WTC11 (cell line): ENCODE results near the gene MYO15A.

Source experiments
- GABPB1 ChIP-seq: sonication (generic); formaldehyde crosslinking; IDR thresholded peaks from 2 replicates; pipeline ENCODE4 v1.8.1; 2023; ENCODE audit warnings: mild to moderate bottlenecking, missing genetic modification reagents
- NR3C1 ChIP-seq: sonication (generic); formaldehyde crosslinking; conservative IDR thresholded peaks from 2 replicates; pipeline ENCODE4 v1.8.1; 2023; ENCODE audit warnings: low read depth, mild to moderate bottlenecking, missing genetic modification reagents
- SP1 ChIP-seq: sonication (generic); formaldehyde crosslinking; conservative IDR thresholded peaks from 2 replicates; pipeline ENCODE4 v1.8.1; 2022; ENCODE audit warnings: missing genetic modification reagents
- ZNF317 ChIP-seq: sonication (generic); formaldehyde crosslinking; IDR thresholded peaks from 2 replicates; pipeline ENCODE4 v1.8.1; 2023; ENCODE audit warnings: low read depth, mild to moderate bottlenecking, moderate library complexity, missing genetic modification reagents, borderline replicate concordance
- ZNF416 ChIP-seq: fragments of 250-450 bp; sonication (Bioruptor Pico); IDR thresholded peaks from 2 replicates; pipeline ENCODE4 v1.9.0; 2021; ENCODE audit warnings: mild to moderate bottlenecking, inconsistent platforms
- TF ChIP-seq, protein P1 (sequence below): fragments of 200-600 bp; IDR thresholded peaks from 2 replicates; pipeline ENCODE4 v1.8.0; 2022; ENCODE audit warnings: antibody characterized with exemption
- TF ChIP-seq, protein P2 (sequence below): sonication (generic); formaldehyde crosslinking; IDR thresholded peaks from 2 replicates; pipeline ENCODE4 v1.8.1; 2023; ENCODE audit warnings: mild to moderate bottlenecking, moderate library complexity, missing genetic modification reagents
- TF ChIP-seq, protein P3 (sequence below): sonication (generic); formaldehyde crosslinking; IDR thresholded peaks from 2 replicates; pipeline ENCODE4 v1.8.0; 2022; ENCODE audit warnings: mild to moderate bottlenecking, missing genetic modification reagents
- TF ChIP-seq, protein P4 (sequence below): sonication (generic); formaldehyde crosslinking; IDR thresholded peaks from 2 replicates; pipeline ENCODE4 v1.8.1; 2022; ENCODE audit warnings: mild to moderate bottlenecking, missing genetic modification reagents, moderate library complexity, borderline replicate concordance
- TF ChIP-seq, protein P5 (sequence below): fragments of 250-450 bp; sonication (Bioruptor Pico); IDR thresholded peaks from 2 replicates; pipeline ENCODE4 v2.1.2; 2022; ENCODE audit warnings: mild to moderate bottlenecking, moderate library complexity
- TF ChIP-seq, protein P6 (sequence below): sonication (generic); formaldehyde crosslinking; IDR thresholded peaks from 2 replicates; pipeline ENCODE4 v1.8.1; 2022; ENCODE audit warnings: low read depth, missing genetic modification reagents, borderline replicate concordance
- TF ChIP-seq, protein P7 (sequence below): sonication (generic); formaldehyde crosslinking; conservative IDR thresholded peaks from 2 replicates; pipeline ENCODE4 v1.8.1; 2022; ENCODE audit warnings: mild to moderate bottlenecking, missing genetic modification reagents

DNA sequence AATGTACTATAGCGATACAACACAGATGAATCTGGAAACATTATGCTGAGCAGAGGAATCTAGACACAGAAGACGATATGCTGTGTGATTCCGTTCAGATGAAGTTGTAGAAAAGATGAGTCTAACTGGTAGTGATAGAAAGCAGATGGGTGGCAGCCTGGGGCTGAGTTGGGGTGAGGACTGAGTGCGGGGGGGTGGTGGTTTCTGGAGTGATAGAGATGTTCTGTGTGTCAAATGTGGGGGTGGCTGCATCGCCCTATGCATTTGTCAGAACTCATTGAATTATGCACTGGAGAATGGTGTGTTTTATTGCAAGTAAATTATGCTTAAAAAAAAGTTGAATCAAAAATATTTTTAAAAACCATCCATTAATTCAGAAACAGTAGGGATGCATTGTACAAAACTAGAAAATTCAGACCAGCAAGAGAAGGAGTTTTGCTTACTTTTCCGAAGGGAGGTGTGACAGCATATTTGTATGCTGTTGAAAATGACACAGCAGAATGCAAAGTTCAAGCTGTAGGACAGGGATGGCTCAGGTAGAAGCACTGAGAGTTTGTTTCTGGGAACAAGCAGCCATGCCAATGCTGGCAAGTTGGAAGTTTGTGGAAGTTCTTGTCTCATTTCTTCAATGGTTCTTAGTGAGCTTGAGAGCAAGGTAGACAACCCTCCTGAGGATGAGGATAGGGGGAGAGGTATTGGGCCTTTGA, 33.8 kb upstream of the MYO15A start:
- TF ChIP-seq, protein P1, sequence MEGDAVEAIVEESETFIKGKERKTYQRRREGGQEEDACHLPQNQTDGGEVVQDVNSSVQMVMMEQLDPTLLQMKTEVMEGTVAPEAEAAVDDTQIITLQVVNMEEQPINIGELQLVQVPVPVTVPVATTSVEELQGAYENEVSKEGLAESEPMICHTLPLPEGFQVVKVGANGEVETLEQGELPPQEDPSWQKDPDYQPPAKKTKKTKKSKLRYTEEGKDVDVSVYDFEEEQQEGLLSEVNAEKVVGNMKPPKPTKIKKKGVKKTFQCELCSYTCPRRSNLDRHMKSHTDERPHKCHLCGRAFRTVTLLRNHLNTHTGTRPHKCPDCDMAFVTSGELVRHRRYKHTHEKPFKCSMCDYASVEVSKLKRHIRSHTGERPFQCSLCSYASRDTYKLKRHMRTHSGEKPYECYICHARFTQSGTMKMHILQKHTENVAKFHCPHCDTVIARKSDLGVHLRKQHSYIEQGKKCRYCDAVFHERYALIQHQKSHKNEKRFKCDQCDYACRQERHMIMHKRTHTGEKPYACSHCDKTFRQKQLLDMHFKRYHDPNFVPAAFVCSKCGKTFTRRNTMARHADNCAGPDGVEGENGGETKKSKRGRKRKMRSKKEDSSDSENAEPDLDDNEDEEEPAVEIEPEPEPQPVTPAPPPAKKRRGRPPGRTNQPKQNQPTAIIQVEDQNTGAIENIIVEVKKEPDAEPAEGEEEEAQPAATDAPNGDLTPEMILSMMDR, result no peak
- TF ChIP-seq, protein P2, sequence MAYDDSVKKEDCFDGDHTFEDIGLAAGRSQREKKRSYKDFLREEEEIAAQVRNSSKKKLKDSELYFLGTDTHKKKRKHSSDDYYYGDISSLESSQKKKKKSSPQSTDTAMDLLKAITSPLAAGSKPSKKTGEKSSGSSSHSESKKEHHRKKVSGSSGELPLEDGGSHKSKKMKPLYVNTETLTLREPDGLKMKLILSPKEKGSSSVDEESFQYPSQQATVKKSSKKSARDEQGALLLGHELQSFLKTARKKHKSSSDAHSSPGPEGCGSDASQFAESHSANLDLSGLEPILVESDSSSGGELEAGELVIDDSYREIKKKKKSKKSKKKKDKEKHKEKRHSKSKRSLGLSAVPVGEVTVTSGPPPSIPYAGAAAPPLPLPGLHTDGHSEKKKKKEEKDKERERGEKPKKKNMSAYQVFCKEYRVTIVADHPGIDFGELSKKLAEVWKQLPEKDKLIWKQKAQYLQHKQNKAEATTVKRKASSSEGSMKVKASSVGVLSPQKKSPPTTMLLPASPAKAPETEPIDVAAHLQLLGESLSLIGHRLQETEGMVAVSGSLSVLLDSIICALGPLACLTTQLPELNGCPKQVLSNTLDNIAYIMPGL (CRISPR knock-in tag), result no peak
- TF ChIP-seq, protein P3, sequence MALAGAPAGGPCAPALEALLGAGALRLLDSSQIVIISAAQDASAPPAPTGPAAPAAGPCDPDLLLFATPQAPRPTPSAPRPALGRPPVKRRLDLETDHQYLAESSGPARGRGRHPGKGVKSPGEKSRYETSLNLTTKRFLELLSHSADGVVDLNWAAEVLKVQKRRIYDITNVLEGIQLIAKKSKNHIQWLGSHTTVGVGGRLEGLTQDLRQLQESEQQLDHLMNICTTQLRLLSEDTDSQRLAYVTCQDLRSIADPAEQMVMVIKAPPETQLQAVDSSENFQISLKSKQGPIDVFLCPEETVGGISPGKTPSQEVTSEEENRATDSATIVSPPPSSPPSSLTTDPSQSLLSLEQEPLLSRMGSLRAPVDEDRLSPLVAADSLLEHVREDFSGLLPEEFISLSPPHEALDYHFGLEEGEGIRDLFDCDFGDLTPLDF (CRISPR knock-in tag), result no peak
- TF ChIP-seq, protein P4, sequence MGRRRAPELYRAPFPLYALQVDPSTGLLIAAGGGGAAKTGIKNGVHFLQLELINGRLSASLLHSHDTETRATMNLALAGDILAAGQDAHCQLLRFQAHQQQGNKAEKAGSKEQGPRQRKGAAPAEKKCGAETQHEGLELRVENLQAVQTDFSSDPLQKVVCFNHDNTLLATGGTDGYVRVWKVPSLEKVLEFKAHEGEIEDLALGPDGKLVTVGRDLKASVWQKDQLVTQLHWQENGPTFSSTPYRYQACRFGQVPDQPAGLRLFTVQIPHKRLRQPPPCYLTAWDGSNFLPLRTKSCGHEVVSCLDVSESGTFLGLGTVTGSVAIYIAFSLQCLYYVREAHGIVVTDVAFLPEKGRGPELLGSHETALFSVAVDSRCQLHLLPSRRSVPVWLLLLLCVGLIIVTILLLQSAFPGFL (CRISPR knock-in tag), result no peak
- TF ChIP-seq, protein P5, sequence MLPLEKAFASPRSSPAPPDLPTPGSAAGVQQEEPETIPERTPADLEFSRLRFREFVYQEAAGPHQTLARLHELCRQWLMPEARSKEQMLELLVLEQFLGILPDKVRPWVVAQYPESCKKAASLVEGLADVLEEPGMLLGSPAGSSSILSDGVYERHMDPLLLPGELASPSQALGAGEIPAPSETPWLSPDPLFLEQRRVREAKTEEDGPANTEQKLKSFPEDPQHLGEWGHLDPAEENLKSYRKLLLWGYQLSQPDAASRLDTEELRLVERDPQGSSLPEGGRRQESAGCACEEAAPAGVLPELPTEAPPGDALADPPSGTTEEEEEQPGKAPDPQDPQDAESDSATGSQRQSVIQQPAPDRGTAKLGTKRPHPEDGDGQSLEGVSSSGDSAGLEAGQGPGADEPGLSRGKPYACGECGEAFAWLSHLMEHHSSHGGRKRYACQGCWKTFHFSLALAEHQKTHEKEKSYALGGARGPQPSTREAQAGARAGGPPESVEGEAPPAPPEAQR (CRISPR knock-in tag), result no peak
- TF ChIP-seq, protein P6, sequence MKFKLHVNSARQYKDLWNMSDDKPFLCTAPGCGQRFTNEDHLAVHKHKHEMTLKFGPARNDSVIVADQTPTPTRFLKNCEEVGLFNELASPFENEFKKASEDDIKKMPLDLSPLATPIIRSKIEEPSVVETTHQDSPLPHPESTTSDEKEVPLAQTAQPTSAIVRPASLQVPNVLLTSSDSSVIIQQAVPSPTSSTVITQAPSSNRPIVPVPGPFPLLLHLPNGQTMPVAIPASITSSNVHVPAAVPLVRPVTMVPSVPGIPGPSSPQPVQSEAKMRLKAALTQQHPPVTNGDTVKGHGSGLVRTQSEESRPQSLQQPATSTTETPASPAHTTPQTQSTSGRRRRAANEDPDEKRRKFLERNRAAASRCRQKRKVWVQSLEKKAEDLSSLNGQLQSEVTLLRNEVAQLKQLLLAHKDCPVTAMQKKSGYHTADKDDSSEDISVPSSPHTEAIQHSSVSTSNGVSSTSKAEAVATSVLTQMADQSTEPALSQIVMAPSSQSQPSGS (CRISPR knock-in tag), result no peak
- TF ChIP-seq, protein P7, sequence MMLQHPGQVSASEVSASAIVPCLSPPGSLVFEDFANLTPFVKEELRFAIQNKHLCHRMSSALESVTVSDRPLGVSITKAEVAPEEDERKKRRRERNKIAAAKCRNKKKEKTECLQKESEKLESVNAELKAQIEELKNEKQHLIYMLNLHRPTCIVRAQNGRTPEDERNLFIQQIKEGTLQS (CRISPR knock-in tag), result no peak
- TF ChIP-seq ZNF416 (CRISPR knock-in tag), result no peak
- TF ChIP-seq SP1 (CRISPR knock-in tag), result no peak
- no peak for TF ChIP-seq ZNF317
- no peak for TF ChIP-seq GABPB1 (CRISPR knock-in tag)
- no peak for TF ChIP-seq NR3C1
